ENCODE results near the gene ADAM22.

- TF ChIP-seq POLR2A (IDR thresholded peaks at IDR 0.05) (no peak), CTCF (IDR thresholded peaks at IDR 0.05) (no peak)
Measured at GRCh38 chr7:88233828-88234227, 299.8 kb downstream of the ADAM22 start.
